ENCODE measurements around the gene GRXCR2. TPM values are rescaled to one million over a fixed set of nuclear protein-coding genes. Genes with fewer than 3 reads are reported as not detected.

The GRXCR2 gene
- total RNA-seq, 1 donor from 2014 or later: not detected

DNA sequence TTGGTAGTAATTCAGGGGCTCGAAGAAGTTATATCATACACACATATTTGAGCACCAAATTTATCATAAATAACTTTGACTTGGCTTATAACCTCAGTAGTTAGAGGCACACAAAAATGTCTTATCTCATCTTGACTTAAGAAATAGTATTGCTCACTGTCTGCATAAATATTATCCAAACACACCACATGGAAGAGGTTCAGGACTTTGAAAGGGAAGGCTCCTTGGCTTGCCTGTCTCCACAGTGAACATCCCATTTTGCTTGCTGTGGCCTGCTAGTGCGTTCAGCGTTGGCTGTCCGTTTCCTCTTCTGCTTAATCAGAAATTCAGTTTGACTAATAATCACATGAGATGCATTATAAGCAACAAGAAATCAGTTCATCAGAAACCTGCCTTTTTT is 13.9 kb downstream of the GRXCR2 start:
- Histone ChIP-seq H3F3A (ENCODE audit: low read depth) (no peaks in the 10 kb centered on the region), H3K27me3 (no peaks in the 10 kb centered on the region), H3K27ac (no peak overlapping the region), H3K9ac (no peak overlapping the region), H3K9me3 (ENCODE audit: low read depth) (no peaks in the 10 kb centered on the region), H2AFZ (replicated peaks) (no peak overlapping the region), H3K4me3 (no peak overlapping the region), H3K36me3 (no peaks in the 10 kb centered on the region), H3K79me2 (ENCODE audit: low read depth) (no peaks in the 10 kb centered on the region), H4K20me1 (ENCODE audit: low read depth) (no peaks in the 10 kb centered on the region), H3K4me1 (peaks cover 13% of the 10 kb centered on the region), H3K4me2 (no peak overlapping the region)
- H3K36me3 Mint-ChIP-seq: no peaks in the 10 kb centered on the region
- H3K27me3 Mint-ChIP-seq (ENCODE audit: insufficient read depth, low read depth): peaks cover 4% of the 10 kb centered on the region
- H3K9me3 Mint-ChIP-seq: no peaks in the 10 kb centered on the region
- no peak overlapping the region for H3K27ac Mint-ChIP-seq
- DNase-seq (ENCODE audit: low spot score): no peak
- no peak for TF ChIP-seq EZH2phosphoT487 (IDR thresholded peaks at IDR 0.05)
- no peak for TF ChIP-seq EZH2 (IDR thresholded peaks at IDR 0.05)
- TF ChIP-seq, protein P1, sequence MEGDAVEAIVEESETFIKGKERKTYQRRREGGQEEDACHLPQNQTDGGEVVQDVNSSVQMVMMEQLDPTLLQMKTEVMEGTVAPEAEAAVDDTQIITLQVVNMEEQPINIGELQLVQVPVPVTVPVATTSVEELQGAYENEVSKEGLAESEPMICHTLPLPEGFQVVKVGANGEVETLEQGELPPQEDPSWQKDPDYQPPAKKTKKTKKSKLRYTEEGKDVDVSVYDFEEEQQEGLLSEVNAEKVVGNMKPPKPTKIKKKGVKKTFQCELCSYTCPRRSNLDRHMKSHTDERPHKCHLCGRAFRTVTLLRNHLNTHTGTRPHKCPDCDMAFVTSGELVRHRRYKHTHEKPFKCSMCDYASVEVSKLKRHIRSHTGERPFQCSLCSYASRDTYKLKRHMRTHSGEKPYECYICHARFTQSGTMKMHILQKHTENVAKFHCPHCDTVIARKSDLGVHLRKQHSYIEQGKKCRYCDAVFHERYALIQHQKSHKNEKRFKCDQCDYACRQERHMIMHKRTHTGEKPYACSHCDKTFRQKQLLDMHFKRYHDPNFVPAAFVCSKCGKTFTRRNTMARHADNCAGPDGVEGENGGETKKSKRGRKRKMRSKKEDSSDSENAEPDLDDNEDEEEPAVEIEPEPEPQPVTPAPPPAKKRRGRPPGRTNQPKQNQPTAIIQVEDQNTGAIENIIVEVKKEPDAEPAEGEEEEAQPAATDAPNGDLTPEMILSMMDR (IDR thresholded peaks at IDR 0.05): no peak
- peaks cover 14% of the 10 kb centered on the region for H3K4me1 Mint-ChIP-seq
- H3K4me3 Mint-ChIP-seq: no peak overlapping the region

DNA sequence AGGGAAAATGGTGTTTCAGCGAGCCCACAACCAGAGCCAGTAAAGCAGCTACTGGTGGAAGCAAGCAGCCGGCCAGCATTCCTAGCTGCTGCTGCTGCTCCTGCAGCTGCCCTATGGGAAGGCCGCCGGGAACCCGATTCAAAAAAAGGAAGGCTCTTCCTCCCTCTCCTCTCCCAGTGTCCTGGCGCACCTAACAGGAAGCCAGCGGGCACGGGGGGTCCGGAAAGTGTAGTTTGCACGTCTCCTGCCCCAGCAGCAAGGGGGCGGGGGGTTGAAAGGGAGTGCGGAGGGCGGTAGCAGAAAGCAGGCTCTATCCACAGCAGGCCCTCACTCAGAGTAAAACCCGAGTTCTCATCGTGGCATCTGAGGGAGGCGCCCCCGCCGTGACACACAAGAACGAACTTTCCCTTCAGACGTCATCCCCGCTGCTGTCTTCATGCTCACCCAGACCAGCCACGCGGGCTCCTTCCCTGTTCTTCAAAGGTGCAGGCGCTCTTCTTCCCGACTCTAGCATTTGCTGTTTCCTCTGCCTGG is 16.5 kb downstream of the GRXCR2 start:
- H3K36me3 Mint-ChIP-seq: no peaks in the 10 kb centered on the region
- Histone ChIP-seq H3K79me2 (ENCODE audit: low read depth) (no peaks in the 10 kb centered on the region), H3K9ac (no peak overlapping the region), H3K9me3 (ENCODE audit: low read depth) (no peaks in the 10 kb centered on the region), H3F3A (ENCODE audit: low read depth) (no peaks in the 10 kb centered on the region), H3K36me3 (no peaks in the 10 kb centered on the region), H2AFZ (replicated peaks) (peak overlapping the region; percentile 94), H3K27ac (no peak overlapping the region), H3K27me3 (no peaks in the 10 kb centered on the region), H3K4me3 (peak overlapping the region; percentile 22), H3K4me1 (peaks cover 13% of the 10 kb centered on the region), H4K20me1 (ENCODE audit: low read depth) (no peaks in the 10 kb centered on the region), H3K4me2 (peak overlapping the region; percentile 70)
- peaks cover 2% of the 10 kb centered on the region for H3K27me3 Mint-ChIP-seq (ENCODE audit: insufficient read depth, low read depth)
- peak overlapping the region; percentile 75 for H3K4me3 Mint-ChIP-seq
- peak overlapping the region; percentile 98 for H3K27ac Mint-ChIP-seq
- TF ChIP-seq EZH2phosphoT487 (IDR thresholded peaks at IDR 0.05): no peak
- peak; percentile 44 for TF ChIP-seq EZH2 (IDR thresholded peaks at IDR 0.05)
- peaks cover 14% of the 10 kb centered on the region for H3K4me1 Mint-ChIP-seq
- DNase-seq (ENCODE audit: low spot score): peak; percentile 73
- H3K9me3 Mint-ChIP-seq: no peaks in the 10 kb centered on the region

DNA sequence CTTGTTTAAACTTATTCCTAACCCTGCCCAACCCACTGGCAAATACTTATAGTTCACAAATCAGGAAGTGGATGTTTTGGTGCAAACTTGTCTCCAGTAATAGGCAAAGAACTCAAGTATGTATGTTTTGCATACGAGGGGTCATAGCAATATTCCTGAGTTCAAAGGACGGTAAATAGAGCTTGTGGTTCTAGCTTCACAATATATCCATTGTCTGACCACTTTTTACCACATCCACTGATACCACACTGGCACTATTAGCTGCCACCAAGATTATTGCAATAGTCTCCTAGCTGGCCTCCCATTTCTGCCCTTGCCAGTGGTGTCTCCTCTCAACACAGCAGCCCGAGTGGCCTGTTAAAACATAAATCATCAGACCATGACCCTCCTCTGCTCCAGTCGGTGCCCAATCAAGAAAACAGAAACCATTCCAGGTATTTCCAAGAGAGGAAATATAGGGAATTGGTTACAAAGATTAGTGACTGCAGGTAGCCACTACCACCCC is 17.0 kb downstream of the GRXCR2 start:
- Mint-ChIP-seq H3K27ac (peak overlapping the region; percentile 98), H3K9me3 (no peaks in the 10 kb centered on the region), H3K27me3 (ENCODE audit: insufficient read depth, low read depth) (peaks cover 2% of the 10 kb centered on the region), H3K4me1 (peaks cover 14% of the 10 kb centered on the region), H3K36me3 (no peaks in the 10 kb centered on the region), H3K4me3 (peak overlapping the region; percentile 75)
- H3K9ac ChIP-seq: no peak overlapping the region
- H3F3A ChIP-seq (ENCODE audit: low read depth): no peaks in the 10 kb centered on the region
- no peak for DNase-seq (ENCODE audit: low spot score)
- H2AFZ ChIP-seq (replicated peaks): peak overlapping the region; percentile 94
- TF ChIP-seq EZH2phosphoT487 (IDR thresholded peaks at IDR 0.05) (no peak), EZH2 (IDR thresholded peaks at IDR 0.05) (no peak)
- TF ChIP-seq, protein P1 (IDR thresholded peaks at IDR 0.05): no peak
- H3K4me1 ChIP-seq: peaks cover 13% of the 10 kb centered on the region
- no peak overlapping the region for H3K4me3 ChIP-seq
- peak overlapping the region; percentile 70 for H3K4me2 ChIP-seq
- no peaks in the 10 kb centered on the region for H3K27me3 ChIP-seq
- H3K9me3 ChIP-seq (ENCODE audit: low read depth): no peaks in the 10 kb centered on the region
- no peaks in the 10 kb centered on the region for H4K20me1 ChIP-seq (ENCODE audit: low read depth)
- no peaks in the 10 kb centered on the region for H3K36me3 ChIP-seq
- H3K27ac ChIP-seq: no peak overlapping the region
- no peaks in the 10 kb centered on the region for H3K79me2 ChIP-seq (ENCODE audit: low read depth)

DNA sequence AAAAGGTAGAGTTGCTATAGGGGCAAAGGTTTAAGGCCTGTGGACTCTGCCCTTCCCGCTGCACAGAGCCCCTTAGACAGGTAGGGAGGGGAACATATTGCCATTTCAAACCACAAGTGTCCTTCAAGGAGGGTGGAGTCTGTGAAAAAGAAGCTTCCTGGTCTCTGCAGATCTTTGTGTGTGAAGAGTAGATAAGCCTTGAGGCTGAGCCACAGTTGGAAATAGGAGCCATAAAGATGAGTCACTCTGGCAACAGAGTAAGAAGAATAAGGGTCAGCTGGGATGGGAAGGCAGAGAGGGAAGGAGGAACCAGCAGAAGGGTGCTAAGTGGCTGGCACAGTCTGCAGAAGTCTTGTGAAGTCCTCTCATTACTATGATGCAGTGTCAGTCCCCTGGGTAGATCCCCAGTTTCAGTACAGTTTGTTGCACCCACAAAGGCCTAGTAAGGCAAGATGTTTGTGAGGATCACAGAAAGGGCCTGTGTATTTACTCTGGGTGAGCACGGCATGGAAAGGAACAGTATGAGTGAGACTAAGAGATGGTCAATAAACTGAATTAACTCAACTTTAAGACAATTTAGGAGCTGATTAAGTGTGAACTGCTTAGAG is 18.1 kb downstream of the GRXCR2 start:
- no peak for DNase-seq (ENCODE audit: low spot score)
- H3K4me2 ChIP-seq: no peak overlapping the region
- H2AFZ ChIP-seq (replicated peaks): peak overlapping the region; percentile 83
- no peak for TF ChIP-seq EZH2phosphoT487 (IDR thresholded peaks at IDR 0.05)
- no peak for TF ChIP-seq EZH2 (IDR thresholded peaks at IDR 0.05)
- TF ChIP-seq, protein P1 (IDR thresholded peaks at IDR 0.05): no peak
- H3K4me1 ChIP-seq: peaks cover 13% of the 10 kb centered on the region
- H3K36me3 Mint-ChIP-seq: no peaks in the 10 kb centered on the region
- H3K9me3 ChIP-seq (ENCODE audit: low read depth): no peaks in the 10 kb centered on the region
- H3K79me2 ChIP-seq (ENCODE audit: low read depth): no peaks in the 10 kb centered on the region
- no peak overlapping the region for H3K27ac ChIP-seq
- peaks cover 2% of the 10 kb centered on the region for H3K27me3 Mint-ChIP-seq (ENCODE audit: insufficient read depth, low read depth)
- no peak overlapping the region for H3K4me3 ChIP-seq
- no peak overlapping the region for H3K4me3 Mint-ChIP-seq
- peak overlapping the region; percentile 3 for H3K27ac Mint-ChIP-seq
- H3K27me3 ChIP-seq: no peaks in the 10 kb centered on the region
- H3K36me3 ChIP-seq: no peaks in the 10 kb centered on the region
- no peaks in the 10 kb centered on the region for H3F3A ChIP-seq (ENCODE audit: low read depth)
- H3K9me3 Mint-ChIP-seq: no peaks in the 10 kb centered on the region
- H3K4me1 Mint-ChIP-seq: peaks cover 14% of the 10 kb centered on the region
- no peak overlapping the region for H3K9ac ChIP-seq
- H4K20me1 ChIP-seq (ENCODE audit: low read depth): no peaks in the 10 kb centered on the region
